Activated T-cell treated with anti-CD3 and anti-CD28 coated beads for 24 hours (primary cell): ENCODE data around the gene GNS.
A peak's percentile ranks its signal among the peaks of the same experiment; 100 is the strongest.
"Not testable (repeated sequence)": the region's sequence is repeated elsewhere in the genome, so short reads cannot be mapped to it uniquely, and the experiment has no call there.

ENCODE experiments used
- DNase-seq: peaks from one replicate; pipeline ENCODE4 v3.0.0-alpha.2; 2020; ENCODE audit warnings: low read depth

The GNS gene

DNA sequence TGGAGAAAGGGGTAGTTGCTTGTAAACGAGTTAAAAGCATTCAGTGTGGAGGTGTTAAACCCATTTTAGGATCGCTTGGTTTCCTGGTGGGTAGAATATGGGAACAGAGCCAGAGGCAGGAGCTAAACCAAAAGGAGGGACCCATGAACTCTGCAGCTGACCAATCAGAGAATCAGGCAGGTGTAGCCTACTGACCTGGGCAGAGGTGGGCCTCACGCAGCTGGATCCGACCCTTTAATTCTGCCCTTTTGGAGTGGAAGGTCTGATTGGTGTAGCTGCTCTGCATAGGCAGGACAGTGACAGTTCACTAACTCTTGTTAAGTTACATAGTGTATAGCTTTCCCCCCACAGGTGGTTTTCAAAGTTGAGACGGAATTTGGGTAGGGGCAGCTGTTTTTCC lies 63.7 kb downstream of the GNS start:
- no peak for DNase-seq

DNA sequence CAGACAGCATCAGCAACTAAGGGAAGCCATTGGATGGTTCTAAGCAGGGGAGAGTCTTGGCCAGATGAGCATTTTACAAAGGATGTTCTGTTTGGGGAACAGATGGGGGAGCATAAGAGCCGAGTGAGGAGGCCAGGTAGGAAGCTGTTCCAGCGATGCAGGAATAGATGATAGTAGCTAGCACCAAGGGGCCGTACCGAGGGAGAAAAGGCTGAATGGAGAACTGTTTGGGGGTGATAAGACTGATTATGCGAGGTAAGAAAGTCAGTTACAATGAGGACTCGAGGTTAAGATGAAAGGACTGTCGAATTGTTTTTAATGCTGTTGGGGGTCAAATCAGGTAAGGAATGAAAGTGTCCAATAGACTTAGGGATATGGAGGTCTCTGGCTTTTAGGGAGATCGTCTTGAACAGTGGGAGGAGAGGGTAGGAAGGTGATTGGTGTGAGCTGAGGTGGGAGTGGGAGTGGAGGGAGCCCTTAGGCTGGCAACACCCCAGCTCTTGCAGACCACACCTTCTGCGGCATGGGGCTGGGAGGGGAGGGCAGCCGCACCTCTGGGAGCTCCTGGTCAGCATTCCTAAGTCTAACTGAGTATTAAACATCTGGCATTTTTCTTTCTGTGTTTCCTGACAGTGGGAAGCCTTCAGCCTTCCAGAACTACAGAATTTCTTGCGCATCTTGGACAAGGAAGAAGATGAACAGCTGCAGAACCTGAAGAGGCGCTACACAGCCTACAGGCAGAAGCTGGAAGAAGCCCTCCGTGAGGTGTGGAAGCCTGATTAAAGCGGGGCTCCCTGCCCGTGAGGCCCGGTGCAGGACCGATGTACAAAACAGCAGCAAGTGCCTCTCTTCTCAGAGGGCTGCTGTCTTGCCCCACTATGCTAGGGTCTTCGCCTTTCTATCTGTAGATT lies 64.8 kb downstream of the GNS start:
- DNase-seq, result no peak

DNA sequence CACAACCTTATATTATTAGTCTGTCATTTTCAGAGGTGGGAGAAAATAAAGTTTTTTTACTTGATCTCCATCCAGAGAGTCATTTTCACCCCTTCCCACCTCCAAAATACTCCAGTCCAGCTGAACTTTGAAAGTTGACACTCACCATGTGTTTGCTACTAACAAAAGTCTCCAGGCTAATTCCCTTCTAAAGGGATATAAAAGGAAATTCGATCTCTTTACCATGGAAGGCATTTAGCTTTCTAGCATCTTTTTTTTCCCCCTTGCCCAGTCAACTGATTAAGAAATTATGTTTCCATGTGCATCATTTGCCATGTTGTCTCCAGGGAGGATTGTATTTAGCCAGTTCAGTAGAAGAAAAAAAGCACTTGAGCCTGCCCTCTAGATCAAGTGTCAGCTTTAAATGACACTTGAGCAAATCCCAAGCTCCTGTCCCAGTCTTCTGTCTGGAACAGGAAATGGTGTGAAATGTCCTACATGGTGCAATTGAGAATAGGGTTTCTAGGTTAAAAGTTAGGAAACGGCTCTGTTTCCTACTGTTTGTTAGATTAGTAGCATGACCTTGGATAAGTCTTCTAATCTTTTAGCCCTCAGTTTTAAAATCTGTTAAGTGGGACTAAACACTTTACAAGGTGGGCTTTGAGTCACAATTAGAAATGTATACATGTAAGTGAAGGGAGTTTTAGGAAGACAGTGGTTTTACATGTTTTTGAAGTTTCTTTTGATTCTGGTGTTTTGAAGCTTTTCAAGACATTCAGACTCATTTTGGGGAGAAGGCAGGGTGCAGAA lies 67.2 kb downstream of the GNS start:
- no peak for DNase-seq

DNA sequence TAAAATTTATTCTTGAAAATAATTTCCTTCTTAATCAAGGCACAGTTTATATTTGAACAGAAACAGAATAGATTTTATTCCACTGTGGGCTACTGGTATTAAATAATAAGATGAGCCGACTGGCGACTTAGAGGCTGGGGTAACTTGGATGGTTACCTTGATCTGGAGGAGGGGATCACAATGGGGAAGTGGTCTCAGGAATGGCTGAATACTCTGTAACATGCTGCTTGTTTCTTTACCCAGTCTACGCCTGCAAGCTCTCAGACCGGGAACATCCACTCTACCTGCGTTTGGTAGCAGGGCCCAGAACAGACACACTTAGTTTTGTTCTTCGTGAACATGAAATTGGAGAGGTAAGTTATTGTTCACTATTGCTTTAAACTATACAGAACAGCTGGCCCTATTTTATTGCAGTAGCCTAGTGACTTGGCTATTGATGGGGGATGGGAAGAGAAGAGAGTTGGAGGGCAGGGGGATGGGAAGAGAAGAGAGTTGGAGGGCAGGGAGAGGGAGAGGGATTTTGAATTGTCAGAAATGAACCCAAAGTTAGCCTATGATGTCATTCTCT lies 67.9 kb downstream of the GNS start:
- no peak for DNase-seq

DNA sequence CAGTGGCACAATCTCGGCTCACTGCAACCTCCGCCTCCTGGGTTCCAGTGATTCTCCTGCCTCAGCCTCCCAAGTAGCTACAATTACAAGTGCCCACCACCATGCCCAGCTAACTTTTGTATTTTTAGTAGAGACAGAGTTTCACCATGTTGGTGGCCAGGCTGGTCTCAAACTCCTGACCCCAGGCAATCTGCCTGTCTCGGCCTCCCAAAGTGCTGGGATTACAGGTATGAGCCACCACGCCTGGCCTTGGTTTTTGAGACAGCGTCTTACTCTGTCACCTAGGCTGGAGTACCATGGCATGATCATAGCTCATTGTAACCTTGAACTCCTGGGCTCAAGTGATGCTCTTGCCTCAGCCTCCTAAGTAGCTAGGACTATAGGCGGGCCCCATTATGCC lies 69.0 kb downstream of the GNS start:
- DNase-seq, result not testable (repeated sequence)

DNA sequence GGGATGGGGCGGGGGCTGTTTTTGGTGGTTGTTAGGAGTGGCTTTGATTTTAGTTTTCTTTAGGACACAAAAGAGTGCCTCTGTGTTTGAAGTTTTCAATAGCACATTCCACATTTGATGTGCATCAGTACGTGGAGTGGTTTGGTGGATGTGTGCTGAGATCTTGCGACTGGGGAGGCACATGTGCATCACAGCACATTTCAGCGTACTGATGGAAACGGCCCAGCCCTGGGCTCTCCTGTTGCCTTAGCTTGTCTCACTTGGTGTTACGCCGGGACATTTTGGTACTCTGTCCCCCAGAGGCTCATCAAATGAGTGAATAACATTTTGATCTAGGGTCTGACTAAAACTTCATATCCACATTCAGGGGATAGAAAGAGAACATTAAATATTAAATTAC lies 70.5 kb downstream of the GNS start:
- DNase-seq, result no peak

- DNase-seq, result no peak
These were observed 71.0 kb downstream of the GNS start for GRCh38 chr12:64688219-64688618.

- no peak for DNase-seq
These were observed 71.4 kb downstream of the GNS start for GRCh38 chr12:64687816-64688215.

DNA sequence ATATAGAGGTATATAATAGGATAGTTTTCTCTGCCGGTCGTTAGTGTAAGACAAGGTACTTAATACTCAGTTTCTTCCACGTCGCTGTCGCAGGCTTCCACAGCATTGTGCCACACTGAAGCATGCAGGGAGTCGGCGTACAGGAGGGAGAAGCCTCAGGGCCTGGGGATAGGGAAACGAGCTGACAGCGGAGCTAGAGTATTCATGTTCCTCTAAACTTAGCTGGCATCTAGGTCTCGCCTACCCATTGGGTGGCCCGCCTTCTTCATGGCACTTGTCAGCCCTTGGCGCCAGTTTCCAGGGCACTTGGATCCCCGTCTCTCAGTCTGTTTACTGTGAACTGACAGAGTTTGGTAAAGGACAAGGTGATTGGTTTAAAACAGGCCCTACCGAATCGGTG lies 73.6 kb downstream of the GNS start:
- DNase-seq, result no peak

GRCh38 chr12:64685050-64685449 lies 74.2 kb downstream of the GNS start:
- DNase-seq, result no peak

DNA sequence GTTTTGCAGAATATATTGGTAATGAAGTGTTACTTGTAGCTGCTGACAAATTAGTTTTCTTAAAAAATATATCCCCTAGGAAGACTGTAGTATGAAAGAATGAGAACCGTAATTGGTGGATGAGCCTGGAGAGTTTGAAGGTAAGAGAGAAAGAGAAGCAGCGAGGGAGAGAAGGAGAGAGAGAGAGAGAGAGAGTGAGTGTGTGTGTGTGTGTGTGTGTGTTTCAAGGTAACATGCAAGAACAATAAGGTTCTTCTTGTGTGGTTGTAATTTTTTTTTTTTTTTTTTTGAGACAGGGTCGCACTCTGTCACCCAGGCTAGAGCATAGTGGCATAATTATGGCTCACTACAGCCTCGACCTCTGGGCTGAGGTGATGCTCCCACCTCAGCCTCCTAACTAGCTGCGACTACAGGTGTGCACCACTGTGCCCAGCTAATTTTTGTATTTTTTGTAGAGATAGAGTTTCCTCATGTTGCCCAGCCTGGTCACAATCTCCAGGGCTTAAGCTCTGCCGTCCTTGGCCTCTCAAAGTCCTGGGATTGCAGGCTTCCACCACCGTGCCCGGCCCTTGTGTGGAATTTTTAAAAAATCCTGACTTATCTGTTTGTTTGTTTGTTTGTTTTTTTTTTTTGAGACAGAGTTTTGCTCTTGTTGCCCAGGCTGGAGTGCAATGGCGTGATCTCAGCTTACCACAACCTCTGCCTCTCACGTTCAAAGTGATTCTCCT lies 75.2 kb downstream of the GNS start:
- no peak for DNase-seq

DNA sequence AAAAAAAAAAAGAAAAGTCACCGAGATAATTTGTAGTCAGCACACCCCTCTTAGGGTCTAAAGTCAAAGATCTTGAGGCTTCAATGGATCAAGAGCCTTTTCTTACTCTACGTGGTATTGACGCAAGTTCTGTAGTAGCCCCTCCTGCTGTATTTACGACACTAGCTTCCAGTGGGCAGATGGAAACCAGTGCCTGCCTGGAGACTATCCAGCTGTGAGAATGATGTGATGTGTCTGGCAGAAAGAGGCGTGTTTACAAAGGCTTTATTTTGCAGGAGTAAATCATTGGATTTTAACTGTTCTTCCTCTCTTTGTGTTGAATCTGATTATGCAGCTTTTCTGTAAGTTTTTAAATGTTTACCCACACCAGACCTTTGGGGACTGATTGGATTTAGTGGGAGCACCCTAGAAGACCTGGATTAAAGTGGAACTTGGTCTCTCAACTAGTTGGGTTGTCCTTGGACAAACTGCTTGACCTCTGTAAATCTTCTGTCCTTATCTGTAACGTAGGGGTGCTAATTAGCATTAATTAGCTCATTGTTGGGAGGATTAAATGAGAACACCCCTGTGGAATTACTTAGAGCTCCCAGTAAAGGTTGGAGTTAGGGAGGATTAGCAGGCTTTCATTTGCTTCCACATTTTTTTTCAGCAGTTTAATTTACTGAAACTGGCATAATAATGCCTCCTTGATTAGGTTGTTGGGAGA lies 76.5 kb downstream of the GNS start:
- DNase-seq, result no peak

- DNase-seq, result no peak
These were observed 77.8 kb downstream of the GNS start for GRCh38 chr12:64681200-64682052.

GRCh38 chr12:64680235-64680634 lies 79.0 kb downstream of the GNS start:
- DNase-seq, result no peak

DNA sequence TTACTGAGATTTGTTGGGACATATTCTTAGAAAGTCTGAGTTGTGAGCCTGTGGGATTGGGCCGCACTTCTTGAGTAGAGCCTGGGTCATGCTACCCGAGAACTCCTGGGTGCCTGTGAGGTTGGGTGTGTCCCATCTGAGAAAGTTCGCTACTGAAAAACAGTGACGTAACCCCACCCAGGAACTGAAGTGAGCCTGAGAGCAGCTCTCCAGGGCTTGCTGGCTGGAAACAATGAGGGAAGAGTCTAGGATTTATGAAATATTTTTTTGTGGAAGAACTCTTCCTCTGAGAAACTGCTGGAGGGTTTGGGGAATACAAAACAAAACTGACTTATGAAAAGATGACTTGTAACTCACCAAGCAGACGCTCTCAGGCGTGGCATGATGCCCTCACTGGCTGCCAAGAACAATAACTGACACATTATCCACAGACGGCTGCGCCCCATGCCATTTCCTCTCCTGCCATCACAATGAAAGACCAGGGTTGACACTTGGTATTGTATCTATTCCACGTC lies 79.7 kb downstream of the GNS start:
- DNase-seq, result peak; percentile 42

GRCh38 chr12:64678835-64679234 lies 80.4 kb downstream of the GNS start:
- DNase-seq, result no peak

DNA sequence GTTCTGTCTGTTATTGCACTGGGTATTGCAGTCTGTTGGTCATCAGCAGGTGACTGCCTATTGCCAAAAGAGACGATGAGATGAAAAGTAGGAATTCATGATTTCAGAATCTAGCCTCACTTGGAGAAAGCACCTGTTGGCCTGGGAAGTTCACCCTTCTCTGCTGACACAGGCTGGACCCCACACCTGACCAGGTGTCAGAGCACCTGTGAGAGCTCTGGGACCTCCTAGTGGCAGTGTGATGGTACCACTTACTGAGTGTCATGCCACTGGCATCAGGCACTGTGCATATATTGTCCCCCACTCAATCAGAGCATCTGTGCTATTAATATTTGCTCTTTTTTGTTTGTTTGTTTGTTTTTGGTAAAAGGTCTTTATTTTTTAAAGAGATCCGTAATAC lies 81.0 kb downstream of the GNS start:
- DNase-seq, result no peak

- DNase-seq, result no peak
These were observed 83.4 kb downstream of the GNS start for GRCh38 chr12:64675795-64676194.

DNA sequence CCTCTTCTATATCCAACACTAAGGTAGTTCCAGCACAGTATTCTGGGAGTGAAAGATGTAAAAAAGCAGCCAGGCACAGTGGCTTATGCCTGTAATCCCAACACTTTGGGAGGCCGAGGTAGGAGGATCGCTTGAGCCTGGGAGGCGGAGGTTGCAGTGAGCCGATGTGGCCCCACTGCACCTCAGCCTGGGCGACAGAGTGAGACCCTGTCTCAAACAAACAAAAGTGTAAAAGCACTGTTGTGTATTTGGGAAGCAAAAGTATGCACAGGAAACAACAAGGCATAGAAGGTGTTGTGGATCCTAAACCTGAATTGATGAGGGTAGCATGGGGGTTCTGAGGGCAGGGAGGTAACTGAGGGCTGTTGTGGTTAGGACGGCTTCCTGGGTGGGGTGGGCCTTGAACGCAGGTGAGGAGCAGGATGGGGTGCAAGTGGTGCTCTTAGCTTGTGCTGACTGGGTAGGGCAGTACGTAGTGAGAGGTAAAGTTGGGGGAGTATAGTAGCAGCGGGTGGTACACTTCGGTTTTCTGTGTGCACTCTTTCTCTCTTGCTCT lies 84.8 kb downstream of the GNS start:
- no peak for DNase-seq

DNA sequence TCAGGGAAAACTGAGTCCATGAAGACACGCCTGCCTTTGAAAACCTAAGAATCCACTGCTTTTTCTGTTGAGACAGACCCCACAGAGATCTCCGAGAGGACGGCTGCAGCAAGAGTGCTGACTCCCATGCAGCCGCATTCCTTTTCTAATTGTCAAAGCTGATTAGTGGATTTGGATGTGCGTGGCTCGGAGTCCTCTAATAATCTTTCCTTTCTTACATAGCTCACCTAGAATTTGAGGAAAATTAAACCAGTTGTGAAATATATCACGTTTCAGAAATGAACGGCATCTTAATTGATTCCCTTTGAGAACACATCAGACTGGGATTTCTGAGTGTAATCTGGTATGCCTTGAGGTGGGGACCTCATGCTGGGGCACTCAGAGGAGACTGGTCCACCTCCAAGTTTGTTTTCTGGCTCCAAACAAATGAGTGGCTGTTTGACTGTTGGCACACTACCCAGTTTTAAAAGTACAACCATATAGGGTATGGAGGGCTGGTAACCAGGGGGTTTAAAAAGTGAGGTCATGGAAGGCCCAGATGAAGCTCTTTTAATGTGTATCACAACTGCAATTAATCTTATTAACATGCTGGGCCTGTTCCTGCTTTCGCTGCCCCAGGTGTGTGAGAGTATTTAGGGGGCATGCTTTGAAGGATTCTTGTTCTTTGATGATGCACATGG lies 85.6 kb downstream of the GNS start:
- DNase-seq, result no peak
